ENCODE results near the gene PCMTD2. TPM values are rescaled to one million over a fixed set of nuclear protein-coding genes. Genes with fewer than 3 reads are reported as not detected.

The PCMTD2 gene
- 76.1 and 104 TPM in 2 replicates for total RNA-seq (2014; rRNA removed; shearing (Covaris generic))
- polyA plus RNA-seq (2016; fragmentation: Nextera tagmentation; extraction: Ambion mirVana): 25.7 and 33.8 TPM in 2 replicates
- long read RNA-seq, partial matches to known transcripts: 0 of 9 reads
- long read RNA-seq, other reads (novel, unspliced or antisense): 6 of 9 reads

GRCh38 chr20:64255361-64256281 lies at the start of gene PCMTD2:
Gene PCMTD2 (plus strand): TSS chr20:64255748. CDS start chr20:64259966, 4,218 bp downstream.
- no peaks in the 10 kb centered on the region for H3K9me2 ChIP-seq (ENCODE audit: insufficient read depth)
- DNase-seq (ENCODE audit: low spot score): peak; percentile 92
- peaks cover 7% of the 10 kb centered on the region; the same call in 2 of the 3 replicates for H3K36me3 Mint-ChIP-seq (ENCODE audit: low read depth)
- H3K27me3 Mint-ChIP-seq (ENCODE audit: insufficient read depth, low read depth, poor library complexity): peaks cover 18% of the 10 kb centered on the region
- peak; percentile 94 for ATAC-seq
- H3F3A ChIP-seq (replicated peaks; ENCODE audit: low read depth): 0 out of 2 replicates have a peak, but pooled peaks cover 3% of the 10 kb centered on the region
- H3K79me2 ChIP-seq (replicated peaks; ENCODE audit: insufficient read depth): peaks cover 48% of the 10 kb centered on the region
- peak within 1 kb of the TSS; percentile 68 for H3K27ac Mint-ChIP-seq
- H4K20me1 ChIP-seq (replicated peaks; ENCODE audit: insufficient read depth): peaks cover 12% of the 10 kb centered on the region
- no peaks in the 10 kb centered on the region; the same call in 2 of the 3 replicates for H3K9me3 Mint-ChIP-seq
- peak within 1 kb of the TSS; percentile 100 for H3K4me2 ChIP-seq
- peaks cover 29% of the 10 kb centered on the region for H3K4me1 Mint-ChIP-seq
- peak within 1 kb of the TSS; percentile 94 for H2AFZ ChIP-seq
- TF ChIP-seq EZH2phosphoT487 (IDR thresholded peaks at IDR 0.05; ENCODE audit: unreplicated experiment): no peak
- TF ChIP-seq POLR2AphosphoS5 (IDR thresholded peaks at IDR 0.05; ENCODE audit: low read depth): peak; percentile 63
- peaks cover 32% of the 10 kb centered on the region for H3K4me1 ChIP-seq (ENCODE audit: insufficient read depth)
- H3K27ac ChIP-seq (ENCODE audit: low read depth): no peak within 1 kb of the TSS
- peak within 1 kb of the TSS; percentile 87 for H3K4me3 Mint-ChIP-seq
- no peaks in the 10 kb centered on the region for H3K27me3 ChIP-seq (ENCODE audit: insufficient read depth)
- H3K4me3 ChIP-seq: peak within 1 kb of the TSS; percentile 99
- H3K36me3 ChIP-seq (ENCODE audit: insufficient read depth): no peaks in the 10 kb centered on the region

- Mint-ChIP-seq H3K27ac (no peak overlapping the region), H3K36me3 (ENCODE audit: low read depth) (peaks cover 6% of the 10 kb centered on the region; the same call in 1 of the 3 replicates), H3K4me1 (peaks cover 3% of the 10 kb centered on the region; the same call in 1 of the 3 replicates), H3K27me3 (ENCODE audit: insufficient read depth, low read depth, poor library complexity) (peaks cover 2% of the 10 kb centered on the region), H3K9me3 (no peaks in the 10 kb centered on the region; the same call in 2 of the 3 replicates), H3K4me3 (no peak overlapping the region)
- Histone ChIP-seq H3K36me3 (ENCODE audit: insufficient read depth) (no peaks in the 10 kb centered on the region), H3K4me3 (no peak overlapping the region), H4K20me1 (replicated peaks; ENCODE audit: insufficient read depth) (no peaks in the 10 kb centered on the region), H3K27me3 (ENCODE audit: insufficient read depth) (no peaks in the 10 kb centered on the region), H3K4me1 (ENCODE audit: insufficient read depth) (no peaks in the 10 kb centered on the region), H3K4me2 (no peak overlapping the region), H3F3A (replicated peaks; ENCODE audit: low read depth) (no peaks in the 10 kb centered on the region), H3K27ac (ENCODE audit: low read depth) (no peak overlapping the region), H2AFZ (no peak overlapping the region), H3K9me2 (ENCODE audit: insufficient read depth) (no peaks in the 10 kb centered on the region), H3K79me2 (replicated peaks; ENCODE audit: insufficient read depth) (no peaks in the 10 kb centered on the region)
- ATAC-seq (no peak), DNase-seq (ENCODE audit: low spot score) (no peak)
- TF ChIP-seq POLR2AphosphoS5 (IDR thresholded peaks at IDR 0.05; ENCODE audit: low read depth) (no peak), ZNF462 (CRISPR knock-in tag; IDR thresholded peaks at IDR 0.05) (no peak), CTCF (conservative IDR thresholded peaks at IDR 0.05; ENCODE audit: low read depth in 2 of 2) (no peak), EZH2phosphoT487 (IDR thresholded peaks at IDR 0.05; ENCODE audit: unreplicated experiment) (no peak), REST (IDR thresholded peaks at IDR 0.05; ENCODE audit: unreplicated experiment) (no peak), ZNF331 (CRISPR knock-in tag; IDR thresholded peaks at IDR 0.05; ENCODE audit: low read depth) (no peak), ZNF114 (CRISPR knock-in tag; IDR thresholded peaks at IDR 0.05) (no peak)
Observed at GRCh38 chr20:64206614-64207013, 48.9 kb upstream of the PCMTD2 start.
